ENCODE measurements around the gene PSMF1.

The PSMF1 gene

GRCh38 chr20:1204113-1204512 lies 85.7 kb downstream of the PSMF1 start:
- TF ChIP-seq CTCF (conservative IDR thresholded peaks at IDR 0.05; ENCODE audit: low read length), result no peak
- DNase-seq (ENCODE audit: low read depth), result no peak
- no peak overlapping the region for H3K4me3 ChIP-seq (ENCODE audit: low read length)

- TF ChIP-seq CTCF (conservative IDR thresholded peaks at IDR 0.05; ENCODE audit: low read length), result no peak
- DNase-seq (ENCODE audit: low read depth), result no peak
- no peak overlapping the region for H3K4me3 ChIP-seq (ENCODE audit: low read length)
These were observed 86.2 kb downstream of the PSMF1 start for GRCh38 chr20:1204576-1204975.

GRCh38 chr20:1205802-1206201 lies 87.4 kb downstream of the PSMF1 start:
- no peak for TF ChIP-seq CTCF (conservative IDR thresholded peaks at IDR 0.05; ENCODE audit: low read length)
- DNase-seq (ENCODE audit: low read depth), result no peak
- no peak overlapping the region for H3K4me3 ChIP-seq (ENCODE audit: low read length)

GRCh38 chr20:1206366-1207148 lies 88.2 kb downstream of the PSMF1 start:
- peak; percentile 48 for DNase-seq (ENCODE audit: low read depth)
- no peak for TF ChIP-seq CTCF (conservative IDR thresholded peaks at IDR 0.05; ENCODE audit: low read length)
- H3K4me3 ChIP-seq (ENCODE audit: low read length), result peak overlapping the region; percentile 14

- no peak overlapping the region for H3K4me3 ChIP-seq (ENCODE audit: low read length)
- TF ChIP-seq CTCF (conservative IDR thresholded peaks at IDR 0.05; ENCODE audit: low read length), result no peak
- no peak for DNase-seq (ENCODE audit: low read depth)
These were observed 89.0 kb downstream of the PSMF1 start for GRCh38 chr20:1207293-1207878.

GRCh38 chr20:1209447-1210387 lies 91.3 kb downstream of the PSMF1 start:
- no peak overlapping the region for H3K4me3 ChIP-seq (ENCODE audit: low read length)
- DNase-seq (ENCODE audit: low read depth), result no peak
- TF ChIP-seq CTCF (conservative IDR thresholded peaks at IDR 0.05; ENCODE audit: low read length), result peak; percentile 44
